ENCODE results near the gene GPRC5B.

Gene GPRC5B

GRCh38 chr16:19884611-19885450 lies at the start of gene GPRC5B:
GPRC5B (minus strand) TSS chr16:19884848; CDS start chr16:19872845, 12,003 bp downstream.
- DNase-seq = peak; percentile 43

GRCh38 chr16:19933740-19934139 lies 49.1 kb upstream of the GPRC5B start:
- DNase-seq = no peak

DNA sequence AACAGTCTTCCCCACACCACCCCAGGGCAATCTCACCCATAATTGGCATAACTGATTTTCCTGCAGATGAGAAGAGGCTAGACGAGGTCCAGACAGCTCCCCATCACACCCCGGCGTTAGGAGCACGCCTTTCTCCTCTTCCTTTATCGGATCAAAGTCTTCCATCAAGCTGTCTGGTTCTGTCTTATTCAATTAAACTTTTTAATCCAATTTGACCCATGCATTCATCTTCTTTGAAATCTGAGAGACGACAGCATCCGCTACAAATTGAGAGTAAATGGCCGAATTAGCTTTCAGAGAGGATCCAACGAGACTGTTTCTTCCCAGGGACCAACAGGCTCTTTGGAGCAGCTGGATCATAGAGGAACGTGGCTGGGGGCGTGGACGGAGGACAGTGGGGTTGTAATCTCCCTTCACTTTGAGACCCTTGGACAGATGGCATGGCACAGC lies 44.4 kb upstream of the GPRC5B start:
- no peak for DNase-seq

GRCh38 chr16:19928432-19928831 lies 43.8 kb upstream of the GPRC5B start:
- no peak for DNase-seq

GRCh38 chr16:19926449-19927390 lies 42.1 kb upstream of the GPRC5B start:
- DNase-seq = no peak

DNA sequence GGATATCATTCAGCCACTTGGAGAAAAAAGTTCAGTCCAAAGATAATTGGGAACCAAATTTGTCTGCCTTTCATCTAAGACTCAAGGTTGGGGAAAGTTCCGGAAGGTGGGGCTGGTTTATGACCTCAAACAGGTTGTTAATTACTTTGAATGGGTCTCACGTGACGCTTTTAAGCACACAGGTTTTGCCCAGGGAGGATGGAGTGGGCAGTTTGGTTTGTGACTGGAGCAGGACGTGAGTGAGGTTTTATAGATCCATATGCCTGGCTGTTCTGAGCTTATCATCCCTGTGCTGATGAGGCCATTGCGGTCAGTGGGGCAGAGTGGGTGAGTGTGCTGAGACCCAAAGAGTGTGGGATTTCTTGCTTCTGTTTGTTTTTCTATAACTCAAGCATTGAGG lies 38.7 kb upstream of the GPRC5B start:
- DNase-seq = no peak

DNA sequence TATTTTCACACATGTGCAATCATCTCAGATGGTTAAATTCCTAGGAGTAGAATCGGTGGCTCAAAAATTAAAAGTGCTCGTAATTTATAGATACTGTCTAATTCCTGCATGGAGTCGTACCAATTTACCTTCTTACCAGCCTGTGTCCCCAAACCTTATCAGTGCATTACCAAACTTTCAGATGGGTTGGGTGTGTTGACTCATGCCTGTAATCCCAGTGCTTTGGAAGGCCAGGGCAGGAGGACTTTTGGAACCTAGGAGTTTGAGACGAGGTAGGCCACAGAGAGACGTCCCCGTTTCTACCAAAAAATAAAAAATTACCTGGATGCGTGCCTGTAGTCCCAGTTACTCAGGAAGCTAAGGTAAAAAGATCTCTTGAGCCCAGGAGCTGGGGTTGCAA lies 34.5 kb upstream of the GPRC5B start:
- DNase-seq = no peak

DNA sequence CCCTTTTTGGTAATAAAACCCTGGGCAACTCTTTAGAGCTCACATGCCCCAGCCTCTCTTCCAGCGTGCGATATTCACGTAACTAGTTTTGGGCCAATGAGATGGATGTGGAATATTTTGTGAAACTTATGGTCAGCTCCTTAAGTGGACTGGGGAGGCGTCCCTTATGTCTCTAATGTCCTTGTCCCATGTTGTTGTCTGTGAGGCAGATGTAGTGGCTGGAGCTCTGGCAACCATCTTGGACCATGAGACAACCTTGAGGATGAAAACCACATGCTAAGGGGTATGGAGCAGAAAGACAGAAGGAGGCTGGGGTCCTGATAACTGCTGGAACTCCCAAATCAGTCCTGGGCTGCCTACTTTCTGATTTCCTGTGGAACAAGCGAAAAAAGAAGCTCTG lies 31.4 kb upstream of the GPRC5B start:
- no peak for DNase-seq

DNA sequence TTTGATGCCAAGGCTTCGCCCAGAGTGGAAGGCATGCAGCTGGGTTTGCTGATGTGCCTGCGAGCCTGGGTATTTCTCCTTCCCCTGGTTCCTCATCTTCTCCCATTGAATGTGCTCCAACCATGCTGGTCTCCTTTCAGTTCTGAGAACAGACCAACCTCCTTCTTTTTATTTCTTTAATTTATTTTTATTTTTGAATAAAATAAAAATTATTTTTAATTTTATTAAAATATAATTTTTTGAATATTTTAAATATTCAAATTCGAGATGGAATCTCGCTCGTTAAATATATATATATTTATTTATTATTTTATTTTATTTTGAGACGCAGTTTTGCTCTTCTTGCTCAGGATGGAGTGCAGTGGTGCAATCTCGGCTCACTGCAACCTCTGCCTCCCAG lies 30.2 kb upstream of the GPRC5B start:
- no peak for DNase-seq

DNA sequence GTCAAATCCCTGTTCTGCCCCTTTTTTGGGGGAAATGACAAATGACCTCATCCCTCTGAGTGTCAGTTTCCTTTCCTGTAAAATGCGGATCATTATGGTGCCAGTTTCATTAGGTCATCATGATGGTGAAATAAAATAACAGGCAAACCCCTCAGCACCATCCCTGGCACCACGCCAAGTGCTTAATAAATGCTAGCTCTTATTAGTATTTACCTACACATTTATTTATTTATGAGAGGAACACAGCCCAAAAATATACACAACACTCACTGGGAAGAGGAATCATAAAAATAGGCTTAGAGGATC lies 28.6 kb upstream of the GPRC5B start:
- DNase-seq = no peak

- DNase-seq = no peak
Observed at GRCh38 chr16:19912455-19913339, 28.0 kb upstream of the GPRC5B start.

DNA sequence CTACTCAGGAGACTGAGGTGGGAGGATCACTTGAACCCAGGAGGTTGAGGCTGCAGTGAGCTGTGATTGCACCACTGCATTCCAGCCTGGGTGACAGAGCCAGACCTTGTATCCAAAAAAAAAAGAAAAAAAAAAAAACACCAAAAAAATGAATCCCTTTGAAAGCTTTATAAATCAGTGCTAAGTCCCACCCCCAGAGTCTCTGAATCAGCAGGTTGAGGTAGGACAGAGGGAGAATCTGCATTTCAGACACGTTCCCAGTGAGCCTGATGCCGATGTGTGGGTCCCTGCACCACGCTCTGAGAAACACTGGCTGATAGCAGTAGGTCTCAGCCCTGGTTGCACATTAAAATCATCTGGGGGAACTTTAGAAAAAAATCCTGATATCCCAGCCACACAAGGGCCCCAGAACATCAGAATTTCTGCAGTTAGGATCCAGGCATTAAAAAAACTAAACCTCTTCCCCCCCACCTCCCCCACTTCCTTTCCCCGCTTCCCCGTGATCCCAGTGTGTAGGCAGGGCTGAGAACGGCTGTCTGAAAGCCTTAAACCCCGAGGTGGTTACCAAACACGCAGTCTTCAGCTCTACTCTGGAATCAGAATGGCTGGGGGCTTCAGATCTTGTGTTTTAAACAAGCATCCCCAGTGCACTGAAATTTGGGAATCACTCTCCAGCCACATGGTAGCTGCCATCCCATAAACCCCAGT lies 27.3 kb upstream of the GPRC5B start:
- DNase-seq = no peak

GRCh38 chr16:19911204-19911603 lies 26.6 kb upstream of the GPRC5B start:
- no peak for DNase-seq

DNA sequence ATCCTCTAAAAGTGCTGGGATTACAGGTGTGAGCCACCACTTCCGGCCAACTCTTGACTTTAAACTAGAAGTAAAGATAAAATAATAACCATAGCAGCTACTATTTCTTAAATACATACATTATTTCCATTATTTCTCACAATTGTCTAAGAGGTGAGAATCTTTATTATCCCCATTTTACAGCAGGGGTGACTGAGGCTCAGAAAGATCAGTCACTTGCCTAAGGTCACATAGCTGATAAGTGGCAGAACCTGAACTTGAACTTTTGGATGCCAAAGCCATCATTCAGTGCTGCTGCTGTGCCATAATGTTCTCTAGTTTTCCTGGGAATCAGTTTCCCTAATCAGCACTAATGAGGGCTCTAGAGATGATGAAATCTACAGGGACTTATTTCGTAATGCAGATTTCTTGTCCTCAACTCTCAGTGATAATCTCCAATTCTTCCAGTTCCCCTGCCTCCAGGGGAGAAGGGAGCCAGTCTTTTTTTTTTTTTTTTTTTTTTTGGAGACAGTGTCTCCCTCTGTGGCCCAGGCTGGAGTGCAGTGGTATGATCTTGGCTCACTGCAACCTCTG lies 25.2 kb upstream of the GPRC5B start:
- DNase-seq = no peak

DNA sequence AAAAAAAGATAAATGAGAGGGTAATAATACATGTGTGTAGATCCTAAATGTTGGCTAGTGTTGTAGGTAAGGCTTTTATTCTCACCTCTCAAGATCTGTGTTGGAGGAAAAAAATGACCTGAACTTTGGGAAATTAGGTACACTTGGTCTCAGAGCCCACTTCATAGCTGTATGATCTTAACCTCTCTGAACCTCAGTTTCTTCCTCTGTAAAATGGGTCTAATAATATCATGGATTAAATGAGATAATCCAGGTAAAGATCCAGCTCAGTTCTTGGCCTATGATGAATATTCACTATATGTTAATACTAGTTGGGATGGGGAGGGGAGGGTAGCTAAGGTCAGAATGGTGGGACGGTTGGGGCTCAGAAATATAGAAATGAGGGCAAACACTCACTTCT lies 24.3 kb upstream of the GPRC5B start:
- DNase-seq = no peak

DNA sequence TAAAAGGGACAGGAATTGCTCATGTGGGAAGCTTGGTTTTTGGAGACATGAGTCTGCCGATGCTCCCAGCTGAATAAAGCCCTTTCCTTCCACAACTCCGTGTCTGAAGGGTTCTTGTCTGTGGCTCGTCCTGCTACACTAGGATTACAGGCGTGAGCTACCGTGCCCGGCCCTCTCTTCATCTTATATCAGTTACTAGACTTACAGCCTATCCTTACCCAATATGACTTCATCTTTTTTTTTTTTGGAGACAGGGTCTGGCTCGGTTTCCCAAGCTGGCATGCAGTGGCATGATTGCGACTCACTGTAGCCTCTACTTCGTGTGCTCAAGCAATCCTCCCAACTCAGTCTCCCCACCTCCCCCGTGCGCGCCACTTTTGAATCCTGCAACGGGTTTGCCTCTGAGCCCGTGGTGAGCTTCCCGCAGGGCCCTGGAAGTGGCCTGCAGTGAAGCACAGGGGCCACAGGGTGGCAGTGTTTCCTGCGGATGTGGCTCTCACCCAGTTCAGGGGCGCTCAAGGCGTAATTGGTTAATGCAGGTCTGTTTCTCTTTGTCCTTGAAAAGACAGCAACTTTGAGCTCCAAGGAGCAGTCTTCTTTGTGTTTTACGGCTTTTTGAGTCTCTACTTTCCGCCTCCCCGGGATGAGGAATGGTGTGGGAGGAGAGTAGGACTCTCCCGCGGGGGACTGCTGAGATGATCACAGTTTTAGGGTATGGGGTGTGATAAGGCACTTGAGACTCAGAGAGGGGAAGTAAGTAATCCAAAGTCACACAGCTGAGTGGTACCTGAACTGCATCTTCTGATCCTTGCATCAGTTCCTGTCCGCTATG lies 22.7 kb upstream of the GPRC5B start:
- peak; percentile 53 for DNase-seq

- DNase-seq = no peak
Observed at GRCh38 chr16:19901164-19901563, 16.5 kb upstream of the GPRC5B start.

- no peak for DNase-seq
Observed at GRCh38 chr16:19899605-19899955, 14.9 kb upstream of the GPRC5B start.

- DNase-seq = no peak
Observed at GRCh38 chr16:19898924-19899604, 14.4 kb upstream of the GPRC5B start.

- no peak for DNase-seq
Observed at GRCh38 chr16:19898166-19898565, 13.5 kb upstream of the GPRC5B start.
